DOHH2 (cell line): ENCODE results near the gene CFAP77.

ENCODE experiments used
- H3F3A ChIP-seq: fragments of 200-600 bp; sonication (generic), shearing (Covaris generic); 2 replicates; pipeline ENCODE4 v1.6.0; 2016; ENCODE audit warnings: antibody characterized with exemption, mild to moderate bottlenecking; ENCODE audit not compliant: control insufficient read depth, insufficient read depth
- H3K27ac ChIP-seq: fragments of 200-600 bp; sonication (generic); 2 replicates; pipeline ENCODE4 v1.5.1; 2014; ENCODE audit warnings: low read depth, mild to moderate bottlenecking, low read length, moderate library complexity
- H3K27me3 ChIP-seq: fragments of 200-600 bp; sonication (generic); 2 replicates; pipeline ENCODE4 v1.6.1; 2014; ENCODE audit warnings: mild to moderate bottlenecking, low read length, mixed read lengths; ENCODE audit not compliant: control insufficient read depth
- H3K36me3 ChIP-seq: fragments of 200-600 bp; sonication (generic); 2 replicates; pipeline ENCODE4 v1.6.1; 2014; ENCODE audit warnings: mild to moderate bottlenecking, low read length, moderate library complexity, mixed read lengths; ENCODE audit not compliant: control insufficient read depth
- H3K4me1 ChIP-seq: fragments of 200-600 bp; sonication (generic); 2 replicates; pipeline ENCODE4 v1.6.1; 2014; ENCODE audit warnings: mild to moderate bottlenecking, low read length, mixed read lengths; ENCODE audit not compliant: control insufficient read depth
- H3K4me2 ChIP-seq: fragments of 200-600 bp; sonication (generic); 2 replicates; pipeline ENCODE4 v1.6.0; 2014; ENCODE audit warnings: mild to moderate bottlenecking, low read length, moderate library complexity
- H3K4me3 ChIP-seq: fragments of 200-600 bp; sonication (generic); 2 replicates; pipeline ENCODE4 v1.5.1; 2014; ENCODE audit warnings: mild to moderate bottlenecking, low read length, mixed read lengths
- H3K79me2 ChIP-seq: fragments of 200-600 bp; sonication (generic); 2 replicates; pipeline ENCODE4 v1.6.1; 2014; ENCODE audit warnings: mild to moderate bottlenecking, low read length, mixed read lengths; ENCODE audit not compliant: control insufficient read depth
- H3K9me2 ChIP-seq: fragments of 200-600 bp; sonication (generic); replicated peaks from 2 replicates; pipeline ENCODE4 v1.6.1; 2014; ENCODE audit warnings: mild to moderate bottlenecking, low read length, mixed read lengths; ENCODE audit not compliant: control insufficient read depth
- H3K9me3 ChIP-seq: fragments of 200-600 bp; sonication (generic); 2 replicates; pipeline ENCODE4 v1.6.1; 2014; ENCODE audit warnings: antibody characterized with exemption, low read length, mixed read lengths; ENCODE audit not compliant: control insufficient read depth, insufficient read depth
- H4K20me1 ChIP-seq: fragments of 200-600 bp; sonication (generic); 2 replicates; pipeline ENCODE4 v1.6.0; 2014; ENCODE audit warnings: low read depth, mild to moderate bottlenecking, antibody characterized with exemption, low read length, moderate library complexity; ENCODE audit not compliant: control insufficient read depth, insufficient read depth
- CTCF ChIP-seq: fragments of 200-600 bp; sonication (generic); IDR thresholded peaks from one replicate; pipeline ENCODE4 v1.5.1; 2014; ENCODE audit warnings: antibody characterized with exemption, mild to moderate bottlenecking, low read depth, low read length; ENCODE audit not compliant: poor library complexity, severe bottlenecking
- EZH2phosphoT487 ChIP-seq: fragments of 200-600 bp; sonication (generic); IDR thresholded peaks from 2 replicates; pipeline ENCODE4 v1.6.1; 2017; ENCODE audit warnings: borderline replicate concordance, mild to moderate bottlenecking, antibody characterized with exemption, low read length, moderate library complexity, mixed read lengths

CFAP77 gene

GRCh38 chr9:132504488-132504887 lies 94.5 kb downstream of the CFAP77 start:
- no peak overlapping the region for H3K4me3 ChIP-seq
- H3K9me2 ChIP-seq: no peaks in the 10 kb centered on the region
- no peaks in the 10 kb centered on the region for H3K36me3 ChIP-seq
- no peaks in the 10 kb centered on the region for H3K27me3 ChIP-seq
- H3K4me1 ChIP-seq: peaks cover 6% of the 10 kb centered on the region; the same call in 1 of the 2 replicates
- H3K4me2 ChIP-seq: no peak overlapping the region
- no peaks in the 10 kb centered on the region for H3K9me3 ChIP-seq
- H4K20me1 ChIP-seq: no peaks in the 10 kb centered on the region
- no peak overlapping the region for H3K27ac ChIP-seq
- TF ChIP-seq CTCF: no peak
- TF ChIP-seq EZH2phosphoT487: no peak
- H3K79me2 ChIP-seq: no peaks in the 10 kb centered on the region
- H3F3A ChIP-seq: no peaks in the 10 kb centered on the region

GRCh38 chr9:132505991-132506655 lies 96.1 kb downstream of the CFAP77 start:
- H3F3A ChIP-seq: no peaks in the 10 kb centered on the region
- H3K4me1 ChIP-seq: peaks cover 6% of the 10 kb centered on the region; the same call in 1 of the 2 replicates
- H3K4me2 ChIP-seq: no peak overlapping the region
- no peaks in the 10 kb centered on the region for H3K9me3 ChIP-seq
- no peaks in the 10 kb centered on the region for H3K9me2 ChIP-seq
- H3K4me3 ChIP-seq: no peak overlapping the region
- H3K27ac ChIP-seq: no peak overlapping the region
- H3K36me3 ChIP-seq: no peaks in the 10 kb centered on the region
- no peaks in the 10 kb centered on the region for H3K27me3 ChIP-seq
- no peaks in the 10 kb centered on the region for H4K20me1 ChIP-seq
- H3K79me2 ChIP-seq: no peaks in the 10 kb centered on the region
- TF ChIP-seq CTCF (no peak), EZH2phosphoT487 (no peak)

GRCh38 chr9:132506977-132507669 lies 97.1 kb downstream of the CFAP77 start:
- no peak overlapping the region for H3K4me3 ChIP-seq
- H3K4me2 ChIP-seq: no peak overlapping the region
- H3K9me3 ChIP-seq: no peaks in the 10 kb centered on the region
- no peaks in the 10 kb centered on the region for H3K36me3 ChIP-seq
- no peaks in the 10 kb centered on the region for H3F3A ChIP-seq
- TF ChIP-seq CTCF (no peak), EZH2phosphoT487 (no peak)
- H3K27me3 ChIP-seq: no peaks in the 10 kb centered on the region
- peaks cover 6% of the 10 kb centered on the region; the same call in 1 of the 2 replicates for H3K4me1 ChIP-seq
- H4K20me1 ChIP-seq: no peaks in the 10 kb centered on the region
- no peak overlapping the region for H3K27ac ChIP-seq
- H3K79me2 ChIP-seq: no peaks in the 10 kb centered on the region
- no peaks in the 10 kb centered on the region for H3K9me2 ChIP-seq
